Activated CD4-positive, alpha-beta T cell treated with anti-CD3 and anti-CD28 coated beads, Interleukin-2, amount 10 ng/mL, durations not matched to agents 7 days and 5 days (primary cell): Measurements from ENCODE around the gene OR7A17. TPM values are rescaled to one million over a fixed set of nuclear protein-coding genes. Genes with fewer than 3 reads are reported as not detected.

ENCODE experiments used
- CTCF ChIA-PET: fragments of 350-600 bp; sonication (Branson Sonifier 250); formaldehyde crosslinking; loops from one replicate; lab custom pipeline; 2021; ENCODE audit warnings: antibody characterized with exemption; lab: Charles Lee
- POLR2A ChIA-PET: fragments of 350-600 bp; sonication (Branson Sonifier 250); formaldehyde crosslinking; loops from one replicate; lab custom pipeline; 2021; ENCODE audit warnings: antibody characterized with exemption; lab: Charles Lee
- DNase-seq: peaks from one replicate; pipeline ENCODE4 v3.0.0-alpha.2; 2020
- H3K27ac Mint-ChIP-seq: one replicate; pipeline ENCODE4 v1.8.0; 2021; ENCODE audit warnings: mild to moderate bottlenecking, moderate library complexity, mixed read lengths
- H3K27me3 Mint-ChIP-seq: one replicate; pipeline ENCODE4 v1.8.0; 2021; ENCODE audit warnings: mixed read lengths
- H3K36me3 Mint-ChIP-seq: one replicate; pipeline ENCODE4 v1.8.0; 2021; ENCODE audit warnings: low read depth, mixed read lengths
- H3K4me1 Mint-ChIP-seq: one replicate; pipeline ENCODE4 v1.8.0; 2021; ENCODE audit warnings: mixed read lengths
- H3K4me3 Mint-ChIP-seq: one replicate; pipeline ENCODE4 v1.8.0; 2021; ENCODE audit warnings: mild to moderate bottlenecking, moderate library complexity, mixed read lengths
- H3K9me3 Mint-ChIP-seq: one replicate; pipeline ENCODE4 v1.8.0; 2021; ENCODE audit warnings: mixed read lengths
- total RNA-seq, 2 experiments: library from RNA; stranded (reverse); gene quantifications; one replicate each; pipeline ENCODE4 v1.2.3, GENCODE V29; 2021

OR7A17 gene
- not detected for total RNA-seq

DNA sequence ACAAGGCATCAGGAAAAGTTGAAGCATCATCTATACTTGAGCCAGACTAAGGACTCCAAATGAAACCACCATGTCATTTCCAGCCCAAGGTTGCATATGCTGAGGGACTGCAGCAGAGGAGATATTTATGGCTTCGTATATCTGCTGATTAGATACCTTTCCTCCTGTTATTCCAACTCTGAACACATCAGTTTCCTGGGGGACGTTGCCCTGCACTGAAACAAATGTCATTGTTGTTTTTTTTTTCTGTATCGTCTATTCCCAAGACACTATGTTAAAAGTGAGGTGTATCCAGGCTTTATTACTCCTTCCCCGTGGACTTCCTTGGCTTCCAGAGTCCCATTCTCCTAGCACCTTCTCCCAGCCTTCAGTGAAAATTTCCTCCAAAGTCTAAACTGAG lies at the start of gene OR7A17:
Gene OR7A17 (minus strand): TSS at position 101 of the 400 bp plus-strand sequence. CDS start 4,777 bp downstream, outside the sequence.
- no peak within 1 kb of the TSS for H3K27ac Mint-ChIP-seq
- H3K27me3 Mint-ChIP-seq, result peaks cover 15% of the 10 kb centered on the region
- ChIA-PET POLR2A (no interaction called here), CTCF (interaction anchor here (0.7 kb wide), 1 partner anchor 40 kb away, joined by 5 read pairs; no protein-coding TSS in a partner anchor)
- DNase-seq, result no peak
- H3K9me3 Mint-ChIP-seq, result no peaks in the 10 kb centered on the region
- no peak within 1 kb of the TSS for H3K4me3 Mint-ChIP-seq
- H3K4me1 Mint-ChIP-seq, result peaks cover 4% of the 10 kb centered on the region
- no peaks in the 10 kb centered on the region for H3K36me3 Mint-ChIP-seq

DNA sequence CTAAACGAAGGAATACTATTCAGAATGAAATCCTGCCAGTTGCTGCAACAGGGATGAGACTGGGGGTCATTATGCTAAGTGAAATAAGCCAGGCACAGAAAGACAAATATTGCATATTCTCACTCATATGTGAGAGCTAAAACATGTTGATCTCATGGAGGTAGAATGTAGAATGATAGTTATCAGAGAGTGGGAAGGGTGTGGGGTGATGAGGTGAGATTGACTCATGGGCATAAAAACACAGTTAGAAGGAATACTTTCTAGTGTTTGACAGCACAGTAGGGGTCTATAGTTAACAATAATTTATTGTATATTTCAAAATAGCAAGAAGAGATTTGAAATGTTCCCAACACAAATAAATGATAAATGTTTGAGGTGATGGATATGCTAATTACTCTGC lies 47.6 kb upstream of the OR7A17 start:
- DNase-seq, result no peak
- H3K4me1 Mint-ChIP-seq, result no peaks in the 10 kb centered on the region
- ChIA-PET POLR2A (no interaction called here), CTCF (no interaction called here)
- no peaks in the 10 kb centered on the region for H3K9me3 Mint-ChIP-seq
- H3K4me3 Mint-ChIP-seq, result no peak overlapping the region
- peaks cover 6% of the 10 kb centered on the region for H3K27me3 Mint-ChIP-seq
- no peaks in the 10 kb centered on the region for H3K36me3 Mint-ChIP-seq
- no peak overlapping the region for H3K27ac Mint-ChIP-seq

DNA sequence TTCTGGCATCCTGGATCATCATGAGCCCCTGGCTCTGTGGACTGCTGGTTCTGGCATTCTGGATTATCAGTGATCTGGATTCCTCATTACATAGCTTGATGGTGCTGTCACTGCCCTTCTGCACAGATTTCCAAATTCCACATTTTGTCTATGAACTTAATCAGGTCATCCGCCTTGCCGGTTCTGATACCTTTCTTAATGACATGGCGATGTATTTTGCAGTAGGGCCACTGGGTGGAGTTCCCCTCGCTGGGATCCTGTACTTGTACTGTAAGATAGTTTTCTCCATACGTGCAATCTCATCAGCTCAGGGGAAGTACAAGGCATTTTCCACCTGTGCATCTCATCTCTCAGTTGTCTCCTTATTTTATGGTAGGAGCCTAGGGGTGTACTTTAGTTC lies 30.9 kb upstream of the OR7A17 start:
- H3K27me3 Mint-ChIP-seq, result peaks cover 4% of the 10 kb centered on the region
- ChIA-PET CTCF (interaction anchor here (1.0 kb wide), 1 partner anchor 146 kb away, joined by 3 read pairs; no protein-coding TSS in a partner anchor), POLR2A (no interaction called here)

DNA sequence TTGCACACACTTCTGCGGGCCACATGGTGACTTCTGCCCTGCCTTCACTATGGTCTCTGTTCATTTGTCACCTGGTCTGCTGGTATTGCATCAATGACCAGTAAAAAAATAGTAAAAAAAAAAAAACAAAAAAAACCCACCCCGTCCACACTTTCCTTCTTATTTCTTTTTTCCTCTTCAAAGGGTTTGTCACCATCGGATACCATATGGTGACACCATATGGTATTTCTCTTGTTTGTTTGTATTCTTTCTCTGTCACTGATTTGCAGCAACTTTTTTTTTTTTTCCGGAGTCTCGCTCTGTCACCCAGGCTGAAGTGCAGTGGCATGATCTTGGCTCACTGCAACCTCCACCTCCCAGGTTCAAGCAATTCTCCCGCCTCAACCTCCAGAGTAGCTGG lies 29.2 kb upstream of the OR7A17 start:
- ChIA-PET POLR2A (no interaction called here), CTCF (no interaction called here)
- H3K4me3 Mint-ChIP-seq, result no peak overlapping the region
- no peak overlapping the region for H3K27ac Mint-ChIP-seq
- peaks cover 4% of the 10 kb centered on the region for H3K9me3 Mint-ChIP-seq
- DNase-seq, result no peak
- H3K36me3 Mint-ChIP-seq, result no peaks in the 10 kb centered on the region
- no peaks in the 10 kb centered on the region for H3K4me1 Mint-ChIP-seq
- H3K27me3 Mint-ChIP-seq, result peaks cover 4% of the 10 kb centered on the region

More for the DNA sequence above, 30.9 kb upstream of the OR7A17 start:
- Mint-ChIP-seq H3K36me3 (no peaks in the 10 kb centered on the region), H3K4me3 (no peak overlapping the region), H3K9me3 (peaks cover 4% of the 10 kb centered on the region), H3K27ac (no peak overlapping the region), H3K4me1 (no peaks in the 10 kb centered on the region)
- DNase-seq, result no peak

DNA sequence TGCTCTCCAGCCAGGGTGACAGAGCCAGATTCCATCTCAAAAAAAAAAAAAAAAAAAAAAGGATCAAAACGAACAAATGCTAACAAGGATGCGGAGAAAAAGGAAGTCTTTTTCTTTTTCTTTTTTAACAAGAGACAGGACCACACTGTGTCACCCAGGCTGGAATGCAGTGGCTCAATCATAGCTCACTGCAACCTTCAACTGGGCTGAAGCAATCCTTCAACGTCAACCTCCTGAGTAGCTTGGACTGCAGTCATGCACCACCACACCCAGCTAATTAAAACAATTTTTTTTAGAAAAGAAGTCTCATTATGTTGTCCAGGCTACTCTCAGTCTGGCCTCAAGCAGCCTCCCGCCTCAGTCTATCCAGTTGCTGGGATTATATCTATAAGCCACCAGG lies 20.8 kb upstream of the OR7A17 start:
- no peak for DNase-seq
- no peak overlapping the region for H3K4me3 Mint-ChIP-seq
- no peaks in the 10 kb centered on the region for H3K4me1 Mint-ChIP-seq
- peaks cover 19% of the 10 kb centered on the region for H3K27me3 Mint-ChIP-seq
- no peaks in the 10 kb centered on the region for H3K36me3 Mint-ChIP-seq
- ChIA-PET CTCF (interaction anchor here (0.6 kb wide), 1 partner anchor 842 kb away, joined by 3 read pairs; no protein-coding TSS in a partner anchor), POLR2A (interaction anchor here (0.5 kb wide), 1 partner anchor 147 kb away, joined by 8 read pairs; no protein-coding TSS in a partner anchor)
- H3K27ac Mint-ChIP-seq, result no peak overlapping the region
- no peaks in the 10 kb centered on the region for H3K9me3 Mint-ChIP-seq

GRCh38 chr19:14901675-14902260 lies 15.8 kb upstream of the OR7A17 start:
- Mint-ChIP-seq H3K9me3 (no peaks in the 10 kb centered on the region), H3K36me3 (no peaks in the 10 kb centered on the region), H3K27me3 (peaks cover 28% of the 10 kb centered on the region), H3K27ac (no peak overlapping the region), H3K4me1 (no peaks in the 10 kb centered on the region), H3K4me3 (no peak overlapping the region)
- CTCF ChIA-PET, result no interaction called here
- DNase-seq, result no peak
- POLR2A ChIA-PET, result no interaction called here

DNA sequence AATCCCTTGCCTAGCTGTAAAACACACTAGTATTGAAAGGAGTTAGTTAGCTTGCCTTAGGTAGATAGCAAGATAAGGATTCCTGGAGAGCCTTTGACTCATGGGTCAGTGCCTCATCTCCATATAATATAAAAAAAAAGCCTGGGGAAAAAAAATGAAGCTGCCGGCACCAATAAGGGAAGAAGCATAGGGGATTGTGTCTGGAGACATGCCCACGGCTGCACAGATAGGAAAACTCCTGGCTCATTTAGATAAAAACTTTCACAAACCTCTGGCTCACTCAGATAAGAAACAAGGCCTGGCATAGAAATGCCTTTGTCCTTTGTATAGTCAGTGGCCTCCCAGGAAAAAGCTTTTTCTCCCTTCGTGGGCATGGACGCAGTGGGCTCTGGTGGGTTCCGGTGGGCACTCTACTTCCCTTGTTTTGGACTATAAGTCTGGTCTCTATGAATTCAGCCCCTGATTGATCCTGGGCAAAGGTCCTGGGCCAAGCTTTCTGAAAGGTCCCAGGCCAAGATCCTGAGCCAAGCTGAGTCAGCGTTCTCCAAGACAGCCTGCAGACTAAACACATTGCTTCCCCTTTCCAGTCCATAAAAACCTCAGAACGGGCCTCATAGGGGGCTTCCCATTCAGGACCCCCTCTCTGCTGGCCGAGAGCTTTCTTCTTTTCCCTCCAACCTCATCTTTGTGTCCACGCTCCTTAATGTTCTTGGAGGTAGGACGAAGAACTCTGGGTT lies 4.9 kb upstream of the OR7A17 start:
- H3K27ac Mint-ChIP-seq, result no peak overlapping the region
- H3K36me3 Mint-ChIP-seq, result no peaks in the 10 kb centered on the region
- no peaks in the 10 kb centered on the region for H3K9me3 Mint-ChIP-seq
- H3K4me1 Mint-ChIP-seq, result peaks cover 4% of the 10 kb centered on the region
- POLR2A ChIA-PET, result no interaction called here
- DNase-seq, result no peak
- CTCF ChIA-PET, result interaction anchor here (1.2 kb wide), 1 partner anchor 105 kb away, joined by 3 read pairs; no protein-coding TSS in a partner anchor
- no peak overlapping the region for H3K4me3 Mint-ChIP-seq
- peaks cover 15% of the 10 kb centered on the region for H3K27me3 Mint-ChIP-seq

GRCh38 chr19:14889994-14890642 lies 4.2 kb upstream of the OR7A17 start:
- peaks cover 18% of the 10 kb centered on the region for H3K27me3 Mint-ChIP-seq
- CTCF ChIA-PET, result interaction anchor here (1.2 kb wide), 1 partner anchor 104 kb away, joined by 3 read pairs; no protein-coding TSS in a partner anchor
- POLR2A ChIA-PET, result no interaction called here

DNA sequence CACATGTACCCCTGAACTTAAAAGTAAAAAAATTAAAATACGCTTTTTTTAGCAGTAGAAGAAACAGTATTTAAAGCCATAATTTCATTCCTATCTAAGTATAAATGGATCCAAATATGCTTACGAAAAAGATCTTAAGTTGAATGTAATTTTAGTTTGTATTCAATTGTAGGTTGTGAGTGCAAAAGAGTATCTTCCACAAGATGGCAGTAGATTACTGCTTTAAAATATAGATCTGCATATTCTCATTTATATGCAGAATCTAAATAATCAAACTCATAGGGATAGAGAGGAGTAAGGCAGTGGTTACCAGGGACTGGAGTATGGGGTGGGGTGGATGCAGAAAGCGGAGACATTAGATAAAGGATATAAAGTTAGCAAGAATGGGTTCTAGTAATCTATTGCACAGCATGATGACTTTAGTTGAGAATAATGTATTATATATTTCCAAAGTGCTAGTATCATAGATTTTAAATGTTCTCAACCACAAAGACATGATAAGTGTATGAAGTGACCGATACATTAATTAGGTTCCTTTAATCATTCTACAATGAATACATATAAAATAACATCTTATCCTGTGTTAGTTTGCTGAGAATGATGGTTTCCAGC lies 14.2 kb downstream of the OR7A17 start:
- Mint-ChIP-seq H3K36me3 (no peaks in the 10 kb centered on the region), H3K27me3 (peaks cover 14% of the 10 kb centered on the region), H3K9me3 (no peaks in the 10 kb centered on the region), H3K4me3 (no peak overlapping the region), H3K4me1 (no peaks in the 10 kb centered on the region), H3K27ac (no peak overlapping the region)
- ChIA-PET CTCF (no interaction called here), POLR2A (no interaction called here)
- DNase-seq, result no peak

More at GRCh38 chr19:14889994-14890642, 4.2 kb upstream of the OR7A17 start:
- Mint-ChIP-seq H3K4me3 (no peak overlapping the region), H3K9me3 (no peaks in the 10 kb centered on the region), H3K4me1 (peaks cover 4% of the 10 kb centered on the region), H3K27ac (no peak overlapping the region), H3K36me3 (no peaks in the 10 kb centered on the region)
- DNase-seq, result no peak

GRCh38 chr19:14868497-14868896 lies 17.4 kb downstream of the OR7A17 start:
- Mint-ChIP-seq H3K9me3 (no peaks in the 10 kb centered on the region), H3K27me3 (peaks cover 14% of the 10 kb centered on the region), H3K27ac (no peak overlapping the region), H3K4me3 (no peak overlapping the region), H3K4me1 (no peaks in the 10 kb centered on the region), H3K36me3 (no peaks in the 10 kb centered on the region)
- no peak for DNase-seq
- ChIA-PET POLR2A (no interaction called here), CTCF (no interaction called here)

- ChIA-PET CTCF (no interaction called here), POLR2A (interaction anchor here (0.7 kb wide), 1 partner anchor 1041 kb away, joined by 4 read pairs; no protein-coding TSS in a partner anchor)
- H3K27me3 Mint-ChIP-seq, result peaks cover 7% of the 10 kb centered on the region
- no peak within 1 kb of the TSS for H3K4me3 Mint-ChIP-seq
- no peak for DNase-seq
- no peaks in the 10 kb centered on the region for H3K36me3 Mint-ChIP-seq
- no peak within 1 kb of the TSS for H3K27ac Mint-ChIP-seq
- H3K4me1 Mint-ChIP-seq, result no peaks in the 10 kb centered on the region
- H3K9me3 Mint-ChIP-seq, result no peaks in the 10 kb centered on the region
Observed at GRCh38 chr19:14848822-14849221, 37.1 kb downstream of the OR7A17 start, which contains the start of gene OR7A10. Gene OR7A10, minus strand, starts transcription at chr19:14848922. Its CDS starts 7,045 bp downstream, at chr19:14841877.

DNA sequence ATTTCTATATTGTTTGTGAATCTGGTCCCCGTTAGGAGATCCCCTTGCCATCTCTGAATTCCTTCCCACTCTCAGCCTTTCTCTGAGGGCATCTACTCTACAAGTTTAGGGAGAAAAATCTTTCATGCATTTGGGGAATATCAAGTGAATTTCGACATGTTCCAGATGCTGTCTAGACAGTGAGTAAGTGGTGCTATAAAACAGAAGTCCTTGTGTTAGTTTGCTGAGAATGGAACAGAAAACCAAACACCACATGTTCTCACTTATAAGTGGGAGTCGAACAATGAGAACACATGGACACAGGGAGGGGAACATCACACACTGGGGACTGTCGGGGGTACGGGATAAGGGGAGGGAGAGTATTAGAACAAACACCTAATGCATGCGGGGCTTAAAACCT lies 42.4 kb downstream of the OR7A17 start:
- Mint-ChIP-seq H3K36me3 (no peaks in the 10 kb centered on the region), H3K4me3 (no peak overlapping the region), H3K27me3 (peaks cover 3% of the 10 kb centered on the region), H3K27ac (no peak overlapping the region), H3K4me1 (no peaks in the 10 kb centered on the region), H3K9me3 (no peaks in the 10 kb centered on the region)
- ChIA-PET CTCF (no interaction called here), POLR2A (no interaction called here)
- DNase-seq, result no peak
